ENCODE results near the gene ZNF516.

- TF ChIP-seq EZH2 (IDR thresholded peaks at IDR 0.05; ENCODE audit: insufficient read depth, poor library complexity, severe bottlenecking), result no peak
- no peak for TF ChIP-seq EZH2phosphoT487 (IDR thresholded peaks at IDR 0.05; ENCODE audit: insufficient read depth, low read depth)
These were observed 33.2 kb downstream of the ZNF516 start for GRCh38 chr18:76461692-76462325.

All from GM23248 (cell line).